ENCODE results near the gene GRIN2A.

The GRIN2A gene

DNA sequence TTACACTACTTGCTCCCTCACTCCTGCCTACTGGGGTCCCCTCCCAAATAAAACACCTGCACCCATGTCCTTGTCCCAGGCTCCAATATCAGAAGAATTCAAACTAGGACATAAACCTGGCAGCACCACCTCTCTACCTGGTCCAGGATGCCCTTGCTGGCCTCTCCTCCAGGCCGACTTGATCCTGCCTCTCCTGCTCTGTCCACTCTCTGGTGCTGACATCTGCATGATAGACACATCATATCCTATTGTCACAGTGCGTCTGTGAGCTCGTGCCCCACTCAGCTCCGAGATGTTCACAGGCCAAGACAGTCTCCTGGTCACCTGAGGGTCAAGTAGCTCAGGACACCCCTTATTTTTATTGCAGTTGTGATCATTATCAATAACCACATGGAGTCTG lies 31.5 kb upstream of the GRIN2A start:
- no peaks in the 10 kb centered on the region for H3K4me1 ChIP-seq (ENCODE audit: control insufficient read depth, insufficient read depth, low read length, unreplicated experiment)
- H3K36me3 ChIP-seq (ENCODE audit: insufficient read depth, low read length), result no peaks in the 10 kb centered on the region
- no peak overlapping the region for H3K4me3 ChIP-seq (ENCODE audit: low read depth, low read length)
- H3K79me2 ChIP-seq (ENCODE audit: control insufficient read depth, insufficient read depth, low read length, unreplicated experiment), result no peaks in the 10 kb centered on the region
- H2AFZ ChIP-seq (ENCODE audit: low read length, unreplicated experiment), result no peak overlapping the region
- no peaks in the 10 kb centered on the region for H3K27me3 ChIP-seq (ENCODE audit: insufficient read depth, low read length)
- no peak overlapping the region for H3K27ac ChIP-seq (ENCODE audit: low read depth, low read length)

GRCh38 chr16:10210944-10211343 lies 28.7 kb upstream of the GRIN2A start:
- Histone ChIP-seq H3K4me3 (ENCODE audit: low read depth, low read length) (no peak overlapping the region), H3K36me3 (ENCODE audit: insufficient read depth, low read length) (no peaks in the 10 kb centered on the region)

GRCh38 chr16:10206865-10207264 lies 24.6 kb upstream of the GRIN2A start:
- H3K27ac ChIP-seq (ENCODE audit: low read depth, low read length), result no peak overlapping the region
- H3K4me1 ChIP-seq (ENCODE audit: control insufficient read depth, insufficient read depth, low read length, unreplicated experiment), result no peaks in the 10 kb centered on the region

More at GRCh38 chr16:10210944-10211343, 28.7 kb upstream of the GRIN2A start:
- no peaks in the 10 kb centered on the region for H3K4me1 ChIP-seq (ENCODE audit: control insufficient read depth, insufficient read depth, low read length, unreplicated experiment)
- H2AFZ ChIP-seq (ENCODE audit: low read length, unreplicated experiment), result no peak overlapping the region
- H3K27ac ChIP-seq (ENCODE audit: low read depth, low read length), result no peak overlapping the region
- no peaks in the 10 kb centered on the region for H3K27me3 ChIP-seq (ENCODE audit: insufficient read depth, low read length)
- no peaks in the 10 kb centered on the region for H3K79me2 ChIP-seq (ENCODE audit: control insufficient read depth, insufficient read depth, low read length, unreplicated experiment)

GRCh38 chr16:10206215-10206614 lies 24.0 kb upstream of the GRIN2A start:
- H3K27me3 ChIP-seq (ENCODE audit: insufficient read depth, low read length), result no peaks in the 10 kb centered on the region
- no peak overlapping the region for H3K27ac ChIP-seq (ENCODE audit: low read depth, low read length)
- H3K79me2 ChIP-seq (ENCODE audit: control insufficient read depth, insufficient read depth, low read length, unreplicated experiment), result no peaks in the 10 kb centered on the region
- H3K4me3 ChIP-seq (ENCODE audit: low read depth, low read length), result no peak overlapping the region
- H2AFZ ChIP-seq (ENCODE audit: low read length, unreplicated experiment), result no peak overlapping the region
- H3K36me3 ChIP-seq (ENCODE audit: insufficient read depth, low read length), result no peaks in the 10 kb centered on the region
- no peaks in the 10 kb centered on the region for H3K4me1 ChIP-seq (ENCODE audit: control insufficient read depth, insufficient read depth, low read length, unreplicated experiment)

More at GRCh38 chr16:10206865-10207264, 24.6 kb upstream of the GRIN2A start:
- Histone ChIP-seq H3K79me2 (ENCODE audit: control insufficient read depth, insufficient read depth, low read length, unreplicated experiment) (no peaks in the 10 kb centered on the region), H3K4me3 (ENCODE audit: low read depth, low read length) (no peak overlapping the region), H3K27me3 (ENCODE audit: insufficient read depth, low read length) (no peaks in the 10 kb centered on the region), H2AFZ (ENCODE audit: low read length, unreplicated experiment) (no peak overlapping the region), H3K36me3 (ENCODE audit: insufficient read depth, low read length) (no peaks in the 10 kb centered on the region)

DNA sequence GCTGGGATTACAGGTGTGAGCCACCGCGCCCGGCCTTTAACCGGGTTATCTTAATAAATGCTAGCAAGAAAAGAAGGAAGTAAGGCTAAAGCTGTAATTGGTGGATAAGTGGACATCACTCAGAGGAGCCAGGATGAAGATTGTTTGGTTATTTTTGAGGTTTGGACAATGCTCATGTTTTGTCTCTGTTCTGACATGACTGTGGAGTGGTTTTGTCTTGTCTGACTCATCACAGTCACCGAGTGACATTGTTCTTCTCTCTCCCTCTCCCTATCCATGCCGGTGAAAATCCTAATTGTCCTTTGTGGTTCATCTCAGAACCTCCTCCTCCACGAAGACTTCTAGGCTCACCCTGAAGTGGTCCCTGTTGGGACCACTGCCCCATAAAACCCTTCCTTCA lies 23.5 kb upstream of the GRIN2A start:
- Histone ChIP-seq H3K36me3 (ENCODE audit: insufficient read depth, low read length) (no peaks in the 10 kb centered on the region), H3K27me3 (ENCODE audit: insufficient read depth, low read length) (no peaks in the 10 kb centered on the region), H3K4me1 (ENCODE audit: control insufficient read depth, insufficient read depth, low read length, unreplicated experiment) (no peaks in the 10 kb centered on the region), H3K79me2 (ENCODE audit: control insufficient read depth, insufficient read depth, low read length, unreplicated experiment) (no peaks in the 10 kb centered on the region), H3K27ac (ENCODE audit: low read depth, low read length) (no peak overlapping the region), H2AFZ (ENCODE audit: low read length, unreplicated experiment) (no peak overlapping the region), H3K4me3 (ENCODE audit: low read depth, low read length) (no peak overlapping the region)

GRCh38 chr16:10202649-10203048 lies 20.4 kb upstream of the GRIN2A start:
- Histone ChIP-seq H2AFZ (ENCODE audit: low read length, unreplicated experiment) (no peak overlapping the region), H3K4me1 (ENCODE audit: control insufficient read depth, insufficient read depth, low read length, unreplicated experiment) (no peaks in the 10 kb centered on the region), H3K79me2 (ENCODE audit: control insufficient read depth, insufficient read depth, low read length, unreplicated experiment) (no peaks in the 10 kb centered on the region), H3K36me3 (ENCODE audit: insufficient read depth, low read length) (no peaks in the 10 kb centered on the region), H3K27me3 (ENCODE audit: insufficient read depth, low read length) (no peaks in the 10 kb centered on the region), H3K4me3 (ENCODE audit: low read depth, low read length) (no peak overlapping the region), H3K27ac (ENCODE audit: low read depth, low read length) (no peak overlapping the region)

GRCh38 chr16:10200637-10201586 lies 18.7 kb upstream of the GRIN2A start:
- Histone ChIP-seq H3K27ac (ENCODE audit: low read depth, low read length) (no peak overlapping the region), H3K79me2 (ENCODE audit: control insufficient read depth, insufficient read depth, low read length, unreplicated experiment) (no peaks in the 10 kb centered on the region), H3K4me3 (ENCODE audit: low read depth, low read length) (no peak overlapping the region), H3K4me1 (ENCODE audit: control insufficient read depth, insufficient read depth, low read length, unreplicated experiment) (no peaks in the 10 kb centered on the region), H3K36me3 (ENCODE audit: insufficient read depth, low read length) (no peaks in the 10 kb centered on the region), H2AFZ (ENCODE audit: low read length, unreplicated experiment) (no peak overlapping the region), H3K27me3 (ENCODE audit: insufficient read depth, low read length) (no peaks in the 10 kb centered on the region)

- Histone ChIP-seq H3K27ac (ENCODE audit: low read depth, low read length) (no peak overlapping the region), H3K4me3 (ENCODE audit: low read depth, low read length) (no peak overlapping the region)
Observed at GRCh38 chr16:10196999-10197398, 14.8 kb upstream of the GRIN2A start.

DNA sequence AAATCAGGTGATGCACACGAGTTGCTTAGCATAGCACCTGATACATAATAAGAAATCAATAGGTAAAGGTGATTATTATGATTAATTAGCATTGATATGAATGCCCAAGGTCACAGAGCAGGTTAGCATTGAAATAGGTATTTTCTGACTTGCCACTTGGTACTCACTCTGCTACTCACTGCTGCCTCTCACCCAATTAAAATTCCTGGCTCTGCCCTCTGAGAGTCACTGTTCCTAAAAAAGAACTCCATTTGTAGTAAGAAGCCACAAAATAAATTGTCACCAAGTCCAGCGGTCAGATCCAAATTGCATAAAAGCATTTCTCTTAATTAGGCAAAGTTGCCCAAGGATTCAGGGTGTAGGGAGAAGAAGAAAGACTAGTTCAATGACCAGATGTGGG lies 8.9 kb upstream of the GRIN2A start:
- H3K4me3 ChIP-seq (ENCODE audit: low read depth, low read length), result no peak overlapping the region
- no peak overlapping the region for H2AFZ ChIP-seq (ENCODE audit: low read length, unreplicated experiment)
- no peaks in the 10 kb centered on the region for H3K27me3 ChIP-seq (ENCODE audit: insufficient read depth, low read length)
- no peaks in the 10 kb centered on the region for H3K4me1 ChIP-seq (ENCODE audit: control insufficient read depth, insufficient read depth, low read length, unreplicated experiment)
- H3K36me3 ChIP-seq (ENCODE audit: insufficient read depth, low read length), result no peaks in the 10 kb centered on the region
- H3K27ac ChIP-seq (ENCODE audit: low read depth, low read length), result no peak overlapping the region
- no peaks in the 10 kb centered on the region for H3K79me2 ChIP-seq (ENCODE audit: control insufficient read depth, insufficient read depth, low read length, unreplicated experiment)

More at GRCh38 chr16:10196999-10197398, 14.8 kb upstream of the GRIN2A start:
- Histone ChIP-seq H3K4me1 (ENCODE audit: control insufficient read depth, insufficient read depth, low read length, unreplicated experiment) (no peaks in the 10 kb centered on the region), H3K27me3 (ENCODE audit: insufficient read depth, low read length) (no peaks in the 10 kb centered on the region), H2AFZ (ENCODE audit: low read length, unreplicated experiment) (no peak overlapping the region), H3K36me3 (ENCODE audit: insufficient read depth, low read length) (no peaks in the 10 kb centered on the region), H3K79me2 (ENCODE audit: control insufficient read depth, insufficient read depth, low read length, unreplicated experiment) (no peaks in the 10 kb centered on the region)

DNA sequence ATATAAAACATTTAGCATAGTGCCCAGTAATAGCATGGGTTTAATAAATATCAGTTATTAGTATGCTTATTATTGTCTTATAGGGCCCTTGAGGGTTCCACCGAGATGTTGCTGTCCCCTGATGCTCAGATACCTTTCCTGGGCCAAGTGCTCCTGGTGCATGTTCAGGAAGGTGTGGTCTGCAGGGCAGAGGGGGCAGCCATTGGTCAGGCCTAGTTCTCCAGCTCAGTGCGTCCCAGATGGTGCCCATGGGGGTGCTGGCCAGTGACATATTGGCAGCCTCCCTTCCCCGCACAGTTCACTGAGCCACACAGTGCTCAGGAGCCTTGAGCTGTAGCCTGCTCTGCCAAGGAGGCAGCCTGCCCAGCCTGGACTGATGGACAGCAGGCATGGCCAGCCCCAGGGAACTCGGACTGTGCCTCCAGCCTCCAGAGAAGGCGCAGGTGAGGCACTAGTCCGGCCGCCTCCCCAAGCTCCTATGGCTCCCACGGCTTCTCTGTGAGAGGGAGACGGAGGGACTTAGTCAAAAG lies 7.7 kb upstream of the GRIN2A start:
- Histone ChIP-seq H2AFZ (ENCODE audit: low read length, unreplicated experiment) (no peak overlapping the region), H3K4me1 (ENCODE audit: control insufficient read depth, insufficient read depth, low read length, unreplicated experiment) (no peaks in the 10 kb centered on the region), H3K27ac (ENCODE audit: low read depth, low read length) (no peak overlapping the region), H3K27me3 (ENCODE audit: insufficient read depth, low read length) (peaks cover 4% of the 10 kb centered on the region; the same call in 1 of the 2 replicates), H3K79me2 (ENCODE audit: control insufficient read depth, insufficient read depth, low read length, unreplicated experiment) (no peaks in the 10 kb centered on the region), H3K36me3 (ENCODE audit: insufficient read depth, low read length) (no peaks in the 10 kb centered on the region), H3K4me3 (ENCODE audit: low read depth, low read length) (no peak overlapping the region)

GRCh38 chr16:10188236-10188635 lies 6.0 kb upstream of the GRIN2A start:
- Histone ChIP-seq H3K36me3 (ENCODE audit: insufficient read depth, low read length) (no peaks in the 10 kb centered on the region), H3K27ac (ENCODE audit: low read depth, low read length) (no peak overlapping the region), H3K4me1 (ENCODE audit: control insufficient read depth, insufficient read depth, low read length, unreplicated experiment) (no peaks in the 10 kb centered on the region)

More at GRCh38 chr16:10188236-10188635, 6.0 kb upstream of the GRIN2A start:
- H2AFZ ChIP-seq (ENCODE audit: low read length, unreplicated experiment), result no peak overlapping the region
- no peaks in the 10 kb centered on the region for H3K79me2 ChIP-seq (ENCODE audit: control insufficient read depth, insufficient read depth, low read length, unreplicated experiment)
- no peak overlapping the region for H3K4me3 ChIP-seq (ENCODE audit: low read depth, low read length)
- H3K27me3 ChIP-seq (ENCODE audit: insufficient read depth, low read length), result peaks cover 16% of the 10 kb centered on the region
